ENCODE measurements around the gene NEK9.

GRCh38 chr14:75046899-75047298, 79.9 kb downstream of the NEK9 start:
- no peak for TF ChIP-seq ZBTB33 (IDR thresholded peaks at IDR 0.05)
- TF ChIP-seq RAD21 (IDR thresholded peaks at IDR 0.05): no peak
- TF ChIP-seq CTCF (IDR thresholded peaks at IDR 0.05; ENCODE audit: low read depth, low read length, missing input control): no peak
